NT2/D1 (cell line): ENCODE measurements around the gene RNFT2.

Source experiments
- SUZ12 ChIP-seq: IDR thresholded peaks from 2 replicates; pipeline ENCODE4 v1.6.1; 2011; ENCODE audit not compliant: insufficient read length, insufficient read depth; ENCODE audit errors: extremely low read depth
- YY1 ChIP-seq: IDR thresholded peaks from 2 replicates; pipeline ENCODE4 v1.6.1; 2011; ENCODE audit not compliant: insufficient read length, insufficient read depth
- ZNF274 ChIP-seq: IDR thresholded peaks from 2 replicates; pipeline ENCODE4 v1.6.1; 2011; ENCODE audit warnings: mild to moderate bottlenecking, low read depth, low read length

GRCh38 chr12:116726694-116727093 lies 11.4 kb upstream of the RNFT2 start:
- no peak for TF ChIP-seq ZNF274
- TF ChIP-seq YY1: no peak
- TF ChIP-seq SUZ12: no peak
